Measurements from ENCODE around the gene ABHD18.

DNA sequence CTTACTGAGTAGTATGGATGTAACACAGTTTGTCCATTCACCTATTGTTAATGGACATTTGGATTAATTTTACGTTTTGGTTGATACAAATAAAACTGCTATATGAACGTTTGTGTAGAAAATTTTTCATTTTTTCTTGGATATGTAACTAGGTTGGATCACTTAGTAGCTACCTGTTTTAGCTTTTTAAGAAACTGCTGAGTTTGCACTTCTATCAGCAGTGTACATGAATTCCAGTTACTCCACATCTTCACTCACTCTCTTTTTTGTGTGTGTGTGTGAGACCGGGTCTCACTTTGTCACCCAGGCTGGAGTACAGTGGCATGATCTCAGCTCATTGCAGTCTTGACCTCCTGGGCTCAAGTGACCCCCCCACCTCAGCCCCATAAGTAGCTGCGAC is 111.3 kb downstream of the ABHD18 start:
- TF ChIP-seq KLF7 (tag by site-specific recombination; IDR thresholded peaks at IDR 0.05; ENCODE audit: borderline replicate concordance) (no peak), ZBTB21 (tag by site-specific recombination; IDR thresholded peaks at IDR 0.05) (no peak), KLF1 (tag by site-specific recombination; IDR thresholded peaks at IDR 0.05) (no peak), ZNF521 (tag by site-specific recombination; IDR thresholded peaks at IDR 0.05) (no peak), ZNF223 (tag by site-specific recombination; IDR thresholded peaks at IDR 0.05) (no peak), ZNF777 (tag by site-specific recombination; IDR thresholded peaks at IDR 0.05; ENCODE audit: borderline replicate concordance) (no peak), KLF9 (tag by site-specific recombination; IDR thresholded peaks at IDR 0.05; ENCODE audit: low read depth) (no peak)
- TF ChIP-seq, protein P1, sequence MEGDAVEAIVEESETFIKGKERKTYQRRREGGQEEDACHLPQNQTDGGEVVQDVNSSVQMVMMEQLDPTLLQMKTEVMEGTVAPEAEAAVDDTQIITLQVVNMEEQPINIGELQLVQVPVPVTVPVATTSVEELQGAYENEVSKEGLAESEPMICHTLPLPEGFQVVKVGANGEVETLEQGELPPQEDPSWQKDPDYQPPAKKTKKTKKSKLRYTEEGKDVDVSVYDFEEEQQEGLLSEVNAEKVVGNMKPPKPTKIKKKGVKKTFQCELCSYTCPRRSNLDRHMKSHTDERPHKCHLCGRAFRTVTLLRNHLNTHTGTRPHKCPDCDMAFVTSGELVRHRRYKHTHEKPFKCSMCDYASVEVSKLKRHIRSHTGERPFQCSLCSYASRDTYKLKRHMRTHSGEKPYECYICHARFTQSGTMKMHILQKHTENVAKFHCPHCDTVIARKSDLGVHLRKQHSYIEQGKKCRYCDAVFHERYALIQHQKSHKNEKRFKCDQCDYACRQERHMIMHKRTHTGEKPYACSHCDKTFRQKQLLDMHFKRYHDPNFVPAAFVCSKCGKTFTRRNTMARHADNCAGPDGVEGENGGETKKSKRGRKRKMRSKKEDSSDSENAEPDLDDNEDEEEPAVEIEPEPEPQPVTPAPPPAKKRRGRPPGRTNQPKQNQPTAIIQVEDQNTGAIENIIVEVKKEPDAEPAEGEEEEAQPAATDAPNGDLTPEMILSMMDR (tag by site-specific recombination; IDR thresholded peaks at IDR 0.05), result no peak
- TF ChIP-seq, protein P2, sequence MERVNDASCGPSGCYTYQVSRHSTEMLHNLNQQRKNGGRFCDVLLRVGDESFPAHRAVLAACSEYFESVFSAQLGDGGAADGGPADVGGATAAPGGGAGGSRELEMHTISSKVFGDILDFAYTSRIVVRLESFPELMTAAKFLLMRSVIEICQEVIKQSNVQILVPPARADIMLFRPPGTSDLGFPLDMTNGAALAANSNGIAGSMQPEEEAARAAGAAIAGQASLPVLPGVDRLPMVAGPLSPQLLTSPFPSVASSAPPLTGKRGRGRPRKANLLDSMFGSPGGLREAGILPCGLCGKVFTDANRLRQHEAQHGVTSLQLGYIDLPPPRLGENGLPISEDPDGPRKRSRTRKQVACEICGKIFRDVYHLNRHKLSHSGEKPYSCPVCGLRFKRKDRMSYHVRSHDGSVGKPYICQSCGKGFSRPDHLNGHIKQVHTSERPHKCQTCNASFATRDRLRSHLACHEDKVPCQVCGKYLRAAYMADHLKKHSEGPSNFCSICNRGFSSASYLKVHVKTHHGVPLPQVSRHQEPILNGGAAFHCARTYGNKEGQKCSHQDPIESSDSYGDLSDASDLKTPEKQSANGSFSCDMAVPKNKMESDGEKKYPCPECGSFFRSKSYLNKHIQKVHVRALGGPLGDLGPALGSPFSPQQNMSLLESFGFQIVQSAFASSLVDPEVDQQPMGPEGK (tag by site-specific recombination; IDR thresholded peaks at IDR 0.05), result no peak

Measured in HEK293 (cell line).